Natural killer cell (primary cell): ENCODE results near the gene HOMER2. TPM values are rescaled to one million over a fixed set of nuclear protein-coding genes. Genes with fewer than 3 reads are reported as not detected.

ENCODE experiments used
- ATAC-seq, 3 donors: fragments of 150-1000 bp in 2 of 3; fragments of 200-7000 bp in 1 of 3; cut with Tn5 transposase; 1 replicate in 1 of 3; 2 replicates in 2 of 3; pipeline ENCODE4 v1.10.0; 2021; ENCODE audit warnings: mild to moderate bottlenecking in 2 of 3, moderate library complexity in 2 of 3
- DNase-seq, 2 donors: peaks; one replicate each; pipeline versions ENCODE4 v3.0.0 to v3.0.0-alpha.2; 2013 to 2021; ENCODE audit warnings: mixed read lengths in 1 of 2
- H3K27ac ChIP-seq: one replicate; pipeline ENCODE4 v1.5.1; 2013; ENCODE audit warnings: mild to moderate bottlenecking, low read length
- H3K27me3 ChIP-seq: one replicate; pipeline ENCODE4 v1.6.1; 2013; ENCODE audit warnings: low read length; ENCODE audit not compliant: control insufficient read depth, insufficient read depth
- H3K36me3 ChIP-seq: one replicate; pipeline ENCODE4 v1.6.1; 2013; ENCODE audit warnings: low read length; ENCODE audit not compliant: control insufficient read depth, insufficient read depth
- H3K4me1 ChIP-seq: one replicate; pipeline ENCODE4 v1.6.1; 2013; ENCODE audit warnings: low read length; ENCODE audit not compliant: control insufficient read depth, insufficient read depth
- H3K4me3 ChIP-seq: one replicate; pipeline ENCODE4 v1.5.1; 2013; ENCODE audit warnings: low read length
- H3K9me3 ChIP-seq: one replicate; pipeline ENCODE4 v1.6.1; 2013; ENCODE audit warnings: low read length; ENCODE audit not compliant: control insufficient read depth, insufficient read depth
- H3K27ac Mint-ChIP-seq, 2 donors: one replicate each; pipeline ENCODE4 v1.8.0; 2022; ENCODE audit warnings: mild to moderate bottlenecking in 2 of 2, mixed read lengths in 2 of 2, moderate library complexity in 1 of 2
- H3K27me3 Mint-ChIP-seq, 2 donors: one replicate each; pipeline ENCODE4 v1.8.0; 2022; ENCODE audit warnings: low read depth in 2 of 2, mixed read lengths in 2 of 2
- H3K36me3 Mint-ChIP-seq: one replicate; pipeline ENCODE4 v1.8.0; 2022; ENCODE audit warnings: mixed read lengths
- H3K4me1 Mint-ChIP-seq, 2 donors: one replicate each; pipeline ENCODE4 v1.8.0; 2022; ENCODE audit warnings: mixed read lengths in 2 of 2
- H3K4me3 Mint-ChIP-seq: one replicate; pipeline ENCODE4 v1.8.0; 2022; ENCODE audit warnings: mild to moderate bottlenecking, moderate library complexity, mixed read lengths
- H3K9me3 Mint-ChIP-seq, 2 donors: one replicate each; pipeline ENCODE4 v1.8.0; 2022; ENCODE audit warnings: mixed read lengths in 2 of 2
- WGBS: methylation state at CpG from one replicate; pipeline ENCODE4 v1.1.7; 2013; ENCODE audit warnings: missing lambda C conversion rate; ENCODE audit not compliant: insufficient coverage; 5-methylcytosine and 5-hydroxymethylcytosine counted together
- intact Hi-C: fragments of 100-400 bp; cut with micrococcal nuclease; formaldehyde crosslinking; loops from one replicate; pipeline ENCODE4 v1.14.2; 2022
- total RNA-seq, 4 donors: library from RNA; stranded (reverse); fragments of 120-200 nt in 1 of 4; gene quantifications; one replicate each; pipeline versions ENCODE4 v1.2.3 to v1.2.4, GENCODE V29; 2013 to 2022
- TF ChIP-seq, protein P1 (sequence below): fragments of 200-600 bp; IDR thresholded peaks from one replicate; pipeline ENCODE4 v1.8.0; 2022; ENCODE audit warnings: antibody characterized with exemption

HOMER2 gene
- total RNA-seq, 3 donors from 2014 or later (not counting 1 experiment from before 2014, with no cell fraction given): 3.6 to 7.0 (median 4.0) TPM

DNA sequence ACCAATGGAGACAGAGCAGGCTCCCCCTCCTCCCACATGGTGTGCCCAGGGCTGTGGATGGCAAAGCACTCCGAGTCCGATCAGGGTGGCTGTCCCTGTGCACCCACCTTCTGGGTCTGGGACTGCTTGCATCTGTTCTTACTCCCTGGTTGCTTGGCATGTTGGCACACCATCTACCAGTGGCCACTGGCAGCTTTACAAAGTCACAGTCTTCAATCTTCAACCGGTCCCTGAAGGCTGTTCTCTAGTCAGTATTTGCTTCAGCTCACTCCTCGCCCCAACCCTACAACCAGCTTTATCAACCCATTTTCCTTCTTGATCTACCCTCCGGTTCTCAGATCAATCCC lies 14.8 kb downstream of the HOMER2 start:
- no peaks in the 10 kb centered on the region for H3K4me1 ChIP-seq
- H3K36me3 Mint-ChIP-seq: no peaks in the 10 kb centered on the region
- H3K4me3 Mint-ChIP-seq: no peak overlapping the region
- WGBS: 93% methylated on average over 5 of the region's 5 CpGs
- TF ChIP-seq, protein P1, sequence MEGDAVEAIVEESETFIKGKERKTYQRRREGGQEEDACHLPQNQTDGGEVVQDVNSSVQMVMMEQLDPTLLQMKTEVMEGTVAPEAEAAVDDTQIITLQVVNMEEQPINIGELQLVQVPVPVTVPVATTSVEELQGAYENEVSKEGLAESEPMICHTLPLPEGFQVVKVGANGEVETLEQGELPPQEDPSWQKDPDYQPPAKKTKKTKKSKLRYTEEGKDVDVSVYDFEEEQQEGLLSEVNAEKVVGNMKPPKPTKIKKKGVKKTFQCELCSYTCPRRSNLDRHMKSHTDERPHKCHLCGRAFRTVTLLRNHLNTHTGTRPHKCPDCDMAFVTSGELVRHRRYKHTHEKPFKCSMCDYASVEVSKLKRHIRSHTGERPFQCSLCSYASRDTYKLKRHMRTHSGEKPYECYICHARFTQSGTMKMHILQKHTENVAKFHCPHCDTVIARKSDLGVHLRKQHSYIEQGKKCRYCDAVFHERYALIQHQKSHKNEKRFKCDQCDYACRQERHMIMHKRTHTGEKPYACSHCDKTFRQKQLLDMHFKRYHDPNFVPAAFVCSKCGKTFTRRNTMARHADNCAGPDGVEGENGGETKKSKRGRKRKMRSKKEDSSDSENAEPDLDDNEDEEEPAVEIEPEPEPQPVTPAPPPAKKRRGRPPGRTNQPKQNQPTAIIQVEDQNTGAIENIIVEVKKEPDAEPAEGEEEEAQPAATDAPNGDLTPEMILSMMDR: no peak
- peaks cover 0 to 11% of the 10 kb centered on the region in 2 donors for H3K4me1 Mint-ChIP-seq
- no peak overlapping the region for H3K27ac ChIP-seq
- no peak overlapping the region for H3K4me3 ChIP-seq
- no peaks in the 10 kb centered on the region for H3K9me3 ChIP-seq
- DNase-seq (no peak), ATAC-seq (no peak)
- no peaks in the 10 kb centered on the region for H3K9me3 Mint-ChIP-seq
- H3K27me3 Mint-ChIP-seq: no peaks in the 10 kb centered on the region
- intact Hi-C loops: no loop called here
- no peak overlapping the region for H3K27ac Mint-ChIP-seq
- H3K27me3 ChIP-seq: no peaks in the 10 kb centered on the region
- no peaks in the 10 kb centered on the region for H3K36me3 ChIP-seq

DNA sequence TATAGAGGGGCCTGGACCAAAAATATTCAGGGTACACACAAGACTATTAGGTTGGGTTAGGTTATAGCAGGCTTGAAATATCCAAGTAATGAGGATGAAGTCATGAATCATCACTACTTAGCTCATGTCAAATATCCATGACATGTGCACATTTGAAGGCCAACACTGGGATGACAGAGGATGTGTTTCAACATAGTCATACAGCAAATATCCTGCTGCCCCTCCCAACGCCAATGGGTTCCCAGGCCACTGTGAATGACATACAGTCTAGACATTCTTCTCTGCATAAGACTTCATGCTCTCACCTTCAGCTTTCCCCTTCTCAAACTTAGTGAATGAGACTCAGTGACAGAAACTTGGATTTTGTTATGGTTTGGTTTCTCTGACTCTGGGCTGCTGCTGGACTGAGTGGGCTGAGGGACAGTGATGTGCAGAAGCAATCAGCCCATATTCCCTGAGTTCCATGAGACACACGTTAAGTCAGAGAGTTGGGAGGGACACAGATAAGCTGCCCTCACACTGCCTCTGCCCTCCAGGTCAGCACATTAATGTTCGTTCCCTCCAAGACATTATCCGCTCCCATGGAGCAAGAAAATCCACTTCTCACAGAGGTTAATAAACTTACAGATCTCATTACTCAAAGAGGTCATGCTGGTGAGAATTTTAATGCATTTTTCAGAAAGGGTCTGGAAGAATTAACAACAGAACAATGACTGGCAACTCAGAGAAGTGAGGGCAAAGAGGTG lies 15.4 kb downstream of the HOMER2 start:
- Mint-ChIP-seq H3K4me1 (peaks cover 0 to 11% of the 10 kb centered on the region in 2 donors), H3K27me3 (no peaks in the 10 kb centered on the region), H3K9me3 (no peaks in the 10 kb centered on the region), H3K36me3 (no peaks in the 10 kb centered on the region), H3K27ac (no peak overlapping the region), H3K4me3 (no peak overlapping the region)
- Histone ChIP-seq H3K9me3 (no peaks in the 10 kb centered on the region), H3K4me1 (no peaks in the 10 kb centered on the region), H3K27me3 (no peaks in the 10 kb centered on the region), H3K36me3 (no peaks in the 10 kb centered on the region), H3K4me3 (no peak overlapping the region), H3K27ac (no peak overlapping the region)
- ATAC-seq (no peak), DNase-seq (no peak)
- intact Hi-C loops: no loop called here
- TF ChIP-seq, protein P1: no peak
- 69% methylated on average over 4 of the region's 4 CpGs for WGBS

DNA sequence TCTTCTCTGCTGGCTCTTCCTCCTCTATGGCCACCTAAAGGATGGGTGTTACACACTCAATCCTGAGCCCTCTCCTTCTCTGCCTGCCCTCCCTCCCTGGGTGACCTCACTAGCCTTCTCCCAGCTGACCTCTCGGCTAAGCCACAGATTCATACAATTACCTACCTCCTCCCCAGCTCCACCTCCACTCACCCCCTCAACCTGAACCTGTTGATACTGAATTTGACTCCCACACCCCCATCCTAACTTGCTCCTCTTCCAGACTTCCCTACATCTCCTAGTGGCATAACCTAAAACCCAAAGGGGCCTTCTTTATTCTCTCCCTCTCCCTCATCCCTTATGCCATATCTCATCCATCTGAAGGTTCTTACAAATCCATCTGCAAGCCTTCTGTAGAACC lies 17.1 kb downstream of the HOMER2 start:
- no peaks in the 10 kb centered on the region for H3K27me3 Mint-ChIP-seq
- H3K9me3 ChIP-seq: no peaks in the 10 kb centered on the region
- no peaks in the 10 kb centered on the region for H3K27me3 ChIP-seq
- ATAC-seq (no peak), DNase-seq (no peak)
- no peak overlapping the region for H3K27ac Mint-ChIP-seq
- 88% methylated on average over 1 of the region's 1 CpG for WGBS
- no peak overlapping the region for H3K27ac ChIP-seq
- H3K4me1 Mint-ChIP-seq: peaks cover 0 to 11% of the 10 kb centered on the region in 2 donors
- no peaks in the 10 kb centered on the region for H3K9me3 Mint-ChIP-seq
- no peak overlapping the region for H3K4me3 ChIP-seq
- TF ChIP-seq, protein P1: no peak
- intact Hi-C loops: no loop called here
- no peaks in the 10 kb centered on the region for H3K36me3 ChIP-seq
- H3K4me1 ChIP-seq: no peaks in the 10 kb centered on the region
- H3K36me3 Mint-ChIP-seq: no peaks in the 10 kb centered on the region
- no peak overlapping the region for H3K4me3 Mint-ChIP-seq
